HUES6 (cell line): ENCODE measurements around the gene SLC25A45.

ENCODE experiments used
- H3K27ac ChIP-seq: 2 replicates; pipeline ENCODE4 v1.7.0; 2013; ENCODE audit warnings: low read depth, mild to moderate bottlenecking, low read length, inconsistent platforms
- H3K27me3 ChIP-seq: 2 replicates; pipeline ENCODE4 v1.6.1; 2013; ENCODE audit warnings: low read length; ENCODE audit not compliant: control insufficient read depth, insufficient read depth
- H3K36me3 ChIP-seq: 2 replicates; pipeline ENCODE4 v1.6.1; 2013; ENCODE audit warnings: low read length; ENCODE audit not compliant: control insufficient read depth, insufficient read depth
- H3K4me1 ChIP-seq: 2 replicates; pipeline ENCODE4 v1.6.1; 2013; ENCODE audit warnings: low read length; ENCODE audit not compliant: control insufficient read depth, insufficient read depth
- H3K4me3 ChIP-seq: 2 replicates; pipeline ENCODE4 v1.5.1; 2013; ENCODE audit warnings: low read depth, low read length
- H3K9ac ChIP-seq: one replicate; pipeline ENCODE4 v1.6.1; 2013; ENCODE audit warnings: mild to moderate bottlenecking, low read length
- H3K9me3 ChIP-seq: 2 replicates; pipeline ENCODE4 v1.6.1; 2013; ENCODE audit warnings: low read depth, low read length; ENCODE audit not compliant: control insufficient read depth, insufficient read depth

Gene SLC25A45

GRCh38 chr11:65390996-65391395 is 8.6 kb upstream of the SLC25A45 start:
- Histone ChIP-seq H3K36me3 (peaks cover 29% of the 10 kb centered on the region), H3K27ac (no peak overlapping the region; the same call in 1 of the 2 replicates), H3K27me3 (no peaks in the 10 kb centered on the region), H3K9me3 (no peaks in the 10 kb centered on the region), H3K4me1 (peaks cover 20% of the 10 kb centered on the region; the same call in 1 of the 2 replicates), H3K4me3 (no peak overlapping the region), H3K9ac (no peak overlapping the region)

- Histone ChIP-seq H3K9me3 (no peaks in the 10 kb centered on the region), H3K27me3 (no peaks in the 10 kb centered on the region), H3K27ac (no peak overlapping the region; the same call in 1 of the 2 replicates), H3K9ac (peak overlapping the region; percentile 23), H3K4me3 (no peak overlapping the region), H3K36me3 (peaks cover 23% of the 10 kb centered on the region), H3K4me1 (peaks cover 21% of the 10 kb centered on the region; the same call in 1 of the 2 replicates)
These were observed 7.9 kb upstream of the SLC25A45 start for GRCh38 chr11:65390099-65390941.

- Histone ChIP-seq H3K36me3 (peaks cover 19% of the 10 kb centered on the region), H3K9ac (peak overlapping the region; percentile 15), H3K27me3 (no peaks in the 10 kb centered on the region), H3K4me1 (peaks cover 24% of the 10 kb centered on the region; the same call in 1 of the 2 replicates), H3K4me3 (no peak overlapping the region), H3K9me3 (no peaks in the 10 kb centered on the region), H3K27ac (no peak overlapping the region)
These were observed 7.0 kb upstream of the SLC25A45 start for GRCh38 chr11:65389294-65389980.

GRCh38 chr11:65388731-65389130 is 6.3 kb upstream of the SLC25A45 start:
- H3K4me1 ChIP-seq: peaks cover 30% of the 10 kb centered on the region; the same call in 1 of the 2 replicates
- peaks cover 12% of the 10 kb centered on the region for H3K36me3 ChIP-seq
- H3K9me3 ChIP-seq: no peaks in the 10 kb centered on the region
- H3K27ac ChIP-seq: no peak overlapping the region
- H3K9ac ChIP-seq: no peak overlapping the region
- no peaks in the 10 kb centered on the region for H3K27me3 ChIP-seq
- peak overlapping the region; percentile 18; the same call in 1 of the 2 replicates for H3K4me3 ChIP-seq

GRCh38 chr11:65386307-65387140 is 4.1 kb upstream of the SLC25A45 start, which contains the start of gene FRMD8:
Gene FRMD8 (plus strand): TSS chr11:65386637. CDS start chr11:65387037, 400 bp downstream.
- peak within 1 kb of the TSS; percentile 90 for H3K4me3 ChIP-seq
- no peaks in the 10 kb centered on the region for H3K27me3 ChIP-seq
- no peaks in the 10 kb centered on the region for H3K9me3 ChIP-seq
- peak within 1 kb of the TSS; percentile 86 for H3K9ac ChIP-seq
- peaks cover 45% of the 10 kb centered on the region for H3K4me1 ChIP-seq
- peak within 1 kb of the TSS; percentile 9; the same call in 1 of the 2 replicates for H3K27ac ChIP-seq
- 0 out of 2 replicates have a peak, but pooled peaks cover 6% of the 10 kb centered on the region for H3K36me3 ChIP-seq

- H3K27me3 ChIP-seq: no peaks in the 10 kb centered on the region
- no peak overlapping the region for H3K9ac ChIP-seq
- peaks cover 31% of the 10 kb centered on the region for H3K4me1 ChIP-seq
- H3K9me3 ChIP-seq: no peaks in the 10 kb centered on the region
- no peak overlapping the region for H3K4me3 ChIP-seq
- H3K36me3 ChIP-seq: 0 out of 2 replicates have a peak, but pooled peaks cover 6% of the 10 kb centered on the region
- no peak overlapping the region for H3K27ac ChIP-seq
These were observed 1.9 kb upstream of the SLC25A45 start for GRCh38 chr11:65384301-65384889.

GRCh38 chr11:65383778-65384177 is 1.3 kb upstream of the SLC25A45 start:
- Histone ChIP-seq H3K27me3 (no peaks in the 10 kb centered on the region), H3K4me3 (no peak overlapping the region), H3K27ac (no peak overlapping the region), H3K9ac (no peak overlapping the region), H3K36me3 (0 out of 2 replicates have a peak, but pooled peaks cover 3% of the 10 kb centered on the region), H3K9me3 (no peaks in the 10 kb centered on the region), H3K4me1 (peaks cover 28% of the 10 kb centered on the region)

GRCh38 chr11:65382804-65383368 is 440 bp upstream of the SLC25A45 start:
- Histone ChIP-seq H3K27me3 (no peaks in the 10 kb centered on the region), H3K4me3 (peak overlapping the region; percentile 33), H3K4me1 (peaks cover 28% of the 10 kb centered on the region), H3K9ac (peak overlapping the region; percentile 55), H3K9me3 (no peaks in the 10 kb centered on the region), H3K36me3 (no peaks in the 10 kb centered on the region), H3K27ac (peak overlapping the region; percentile 84; the same call in 1 of the 2 replicates)

- Histone ChIP-seq H3K27me3 (no peaks in the 10 kb centered on the region), H3K9me3 (no peaks in the 10 kb centered on the region), H3K4me3 (peak overlapping the region; percentile 33; the same call in 1 of the 2 replicates), H3K27ac (peak overlapping the region; percentile 84; the same call in 1 of the 2 replicates), H3K9ac (peak overlapping the region; percentile 55), H3K36me3 (no peaks in the 10 kb centered on the region), H3K4me1 (peaks cover 28% of the 10 kb centered on the region)
These were observed 772 bp downstream of the SLC25A45 start for GRCh38 chr11:65381716-65382032.
